Fibroblast of villous mesenchyme (primary cell): Measurements from ENCODE around the gene OXT. TPM values are rescaled to one million over a fixed set of nuclear protein-coding genes. Genes with fewer than 3 reads are reported as not detected.
A peak's percentile ranks its signal among the peaks of the same experiment; 100 is the strongest.

ENCODE experiments used
- DNase-seq: peaks from one replicate; pipeline ENCODE4 v3.0.0-alpha.2; 2010; ENCODE audit warnings: low read depth
- H3K4me3 ChIP-seq: 2 replicates; pipeline ENCODE4 v1.5.1; 2011; ENCODE audit warnings: low read depth, mild to moderate bottlenecking, low read length
- CTCF ChIP-seq: IDR thresholded peaks from 2 replicates; pipeline ENCODE4 v1.5.1; 2012; ENCODE audit warnings: low read depth, mild to moderate bottlenecking, low read length; ENCODE audit not compliant: insufficient read depth
- total RNA-seq: library from RNA; depleted of rRNA; stranded (reverse); fragments of >200 nt; gene quantifications from 2 replicates; pipeline ENCODE4 v1.2.3, GENCODE V29; 2012

OXT gene
- total RNA-seq, 1 donor, result not detected

DNA sequence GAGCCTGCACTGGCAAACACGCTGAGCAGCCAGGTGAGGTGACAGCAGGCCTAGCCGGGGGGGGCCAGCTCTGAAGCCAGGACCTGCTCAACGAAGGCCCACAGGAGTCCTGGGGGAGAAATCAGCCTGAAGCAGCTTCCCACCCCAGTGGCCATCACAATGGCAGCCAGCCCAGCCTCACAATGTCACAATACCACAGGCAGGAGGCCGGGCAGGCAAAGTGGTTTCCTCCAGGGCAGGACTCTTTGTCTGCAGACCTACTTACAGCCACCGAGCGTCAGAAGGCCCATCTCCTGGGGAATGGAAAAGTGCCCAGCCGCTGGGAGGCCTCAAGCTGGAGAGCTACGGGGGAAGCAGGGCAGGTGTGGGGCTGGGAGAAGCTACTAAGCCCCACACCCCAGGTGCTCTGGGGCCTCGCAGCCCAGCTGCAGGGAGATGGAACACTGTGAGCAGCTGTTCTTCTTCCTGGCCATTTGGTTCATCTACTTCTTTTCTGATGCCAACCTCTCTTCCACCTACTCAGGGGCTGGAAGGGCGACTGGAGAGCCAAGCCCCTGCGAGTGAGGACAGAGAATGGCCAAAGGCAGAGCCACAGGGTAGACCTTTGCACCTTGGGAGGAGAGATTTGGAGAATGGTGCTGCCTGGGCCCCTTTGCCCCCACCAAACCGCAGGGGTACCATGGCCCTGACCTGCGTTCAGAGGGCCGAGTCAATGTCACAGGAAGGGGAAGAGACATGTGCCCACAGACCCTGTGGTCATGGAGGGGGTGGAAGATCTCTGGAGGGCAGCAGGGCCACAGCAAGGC is 35.4 kb downstream of the OXT start:
- no peak for TF ChIP-seq CTCF
- no peak for DNase-seq

DNA sequence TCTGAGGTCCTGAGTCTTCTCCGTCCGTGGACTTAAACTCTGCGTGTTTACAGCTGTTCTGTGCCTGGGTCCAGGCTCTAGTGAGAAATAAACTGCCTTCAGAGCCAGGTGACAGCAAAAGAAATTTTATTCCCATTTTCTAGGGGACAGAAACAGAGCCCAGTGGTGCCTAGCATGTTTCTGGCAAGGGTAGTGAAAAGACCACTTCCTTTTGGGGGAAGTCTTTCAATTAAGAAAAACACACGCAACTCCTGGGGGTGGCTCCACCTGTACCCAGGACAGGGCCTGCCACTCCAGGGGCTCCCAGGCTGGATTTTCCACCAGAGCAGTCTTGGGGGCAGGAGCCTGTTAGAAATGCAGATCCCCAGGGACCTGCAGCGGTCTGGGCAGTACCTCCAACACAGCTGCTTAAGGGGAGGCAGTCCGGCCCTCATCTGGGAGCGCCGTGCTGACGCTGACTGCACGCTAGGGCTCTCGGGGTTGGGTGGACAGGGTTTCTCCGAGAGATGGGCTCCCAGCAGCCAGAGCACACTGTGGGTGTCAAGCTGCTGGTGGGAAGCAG is 36.1 kb downstream of the OXT start:
- DNase-seq, result no peak
- H3K4me3 ChIP-seq, result no peak overlapping the region
- TF ChIP-seq CTCF, result no peak

More for the DNA sequence above, 35.4 kb downstream of the OXT start:
- no peak overlapping the region for H3K4me3 ChIP-seq

DNA sequence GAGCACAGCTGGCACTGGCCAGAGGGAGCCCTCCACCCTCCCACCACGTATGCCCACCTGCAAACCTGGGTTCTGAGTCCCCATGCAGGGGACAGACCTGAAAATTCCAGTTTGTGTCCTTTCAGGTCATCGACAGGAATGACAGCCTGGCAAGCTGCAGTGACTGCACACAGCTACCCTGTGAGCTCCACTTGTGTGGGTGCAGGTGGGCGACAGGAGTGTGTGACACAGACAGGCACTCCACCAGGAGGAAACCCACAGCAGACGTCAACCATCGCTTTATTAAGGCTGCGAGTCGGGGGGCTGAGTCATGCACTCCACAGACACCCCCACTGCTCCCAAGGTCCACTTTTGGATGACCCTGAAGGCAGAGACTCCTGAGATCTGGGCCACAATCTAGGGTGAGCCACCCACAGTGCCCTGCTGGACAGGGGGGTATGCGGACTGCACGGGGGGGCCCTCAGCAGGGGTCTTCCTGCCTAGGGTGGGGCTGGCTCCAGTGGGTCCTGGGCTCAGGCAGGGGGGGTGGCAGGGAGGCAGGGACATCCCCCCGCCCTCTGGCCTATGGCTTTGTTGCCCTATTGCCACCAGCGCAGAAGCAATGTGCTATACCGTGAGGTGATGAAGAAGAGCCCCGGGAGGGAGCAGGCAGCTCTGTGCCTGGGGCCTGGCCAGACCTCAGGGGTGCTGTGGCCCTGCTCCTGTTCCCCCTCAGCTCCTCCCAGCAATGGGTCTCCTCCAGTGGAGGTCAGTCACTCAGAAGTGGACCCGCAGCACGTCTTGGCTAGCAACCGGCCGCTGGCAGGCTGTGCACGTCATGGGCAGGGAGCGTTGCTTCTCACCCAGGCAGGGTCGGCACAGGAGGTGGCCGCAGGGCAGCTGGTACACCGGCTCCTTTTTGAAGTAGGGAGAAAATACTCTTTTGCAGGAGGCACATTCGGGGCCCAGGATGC is 38.2 kb downstream of the OXT start:
- H3K4me3 ChIP-seq, result no peak overlapping the region
- no peak for TF ChIP-seq CTCF
- no peak for DNase-seq

DNA sequence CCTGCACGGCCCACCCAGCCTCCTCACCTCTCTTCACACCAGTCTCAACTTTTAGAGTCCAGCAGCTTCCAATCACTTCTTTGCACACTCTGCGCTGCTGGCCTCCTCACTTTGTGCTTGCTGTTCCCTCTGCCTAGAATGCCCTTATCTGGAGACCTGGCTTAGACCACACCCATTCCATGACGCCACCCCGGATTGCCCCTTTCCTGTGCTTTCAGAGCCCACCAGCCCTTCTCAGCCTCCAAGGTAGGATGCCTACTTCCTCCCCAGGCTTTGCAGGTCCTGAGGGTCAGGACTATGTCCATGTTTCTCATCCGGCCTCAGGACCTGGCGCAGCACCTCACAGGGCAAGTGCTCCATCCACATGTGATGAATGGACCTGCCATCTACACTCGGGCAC is 40.1 kb downstream of the OXT start:
- no peak for DNase-seq
- H3K4me3 ChIP-seq, result no peak overlapping the region
- TF ChIP-seq CTCF, result no peak

DNA sequence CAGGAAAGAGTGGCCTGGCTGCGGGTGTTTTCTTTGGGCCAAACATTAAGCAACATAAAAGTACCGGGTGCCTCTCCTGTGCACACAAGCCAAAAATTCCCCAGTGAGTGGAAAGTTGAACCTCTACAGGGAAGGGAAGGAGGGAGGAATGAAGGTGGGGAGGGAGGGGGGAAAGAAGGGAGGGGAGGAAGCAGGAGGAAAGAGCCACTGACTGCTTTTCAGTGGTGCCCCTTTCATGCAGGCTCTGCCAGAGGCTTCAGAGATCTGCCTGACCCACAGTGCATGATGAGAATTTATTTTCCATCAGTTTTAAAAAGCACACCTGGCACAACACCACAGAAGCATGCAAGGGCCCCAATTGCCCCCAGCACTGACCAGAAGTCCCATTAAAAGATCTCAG is 40.6 kb downstream of the OXT start:
- TF ChIP-seq CTCF, result no peak

DNA sequence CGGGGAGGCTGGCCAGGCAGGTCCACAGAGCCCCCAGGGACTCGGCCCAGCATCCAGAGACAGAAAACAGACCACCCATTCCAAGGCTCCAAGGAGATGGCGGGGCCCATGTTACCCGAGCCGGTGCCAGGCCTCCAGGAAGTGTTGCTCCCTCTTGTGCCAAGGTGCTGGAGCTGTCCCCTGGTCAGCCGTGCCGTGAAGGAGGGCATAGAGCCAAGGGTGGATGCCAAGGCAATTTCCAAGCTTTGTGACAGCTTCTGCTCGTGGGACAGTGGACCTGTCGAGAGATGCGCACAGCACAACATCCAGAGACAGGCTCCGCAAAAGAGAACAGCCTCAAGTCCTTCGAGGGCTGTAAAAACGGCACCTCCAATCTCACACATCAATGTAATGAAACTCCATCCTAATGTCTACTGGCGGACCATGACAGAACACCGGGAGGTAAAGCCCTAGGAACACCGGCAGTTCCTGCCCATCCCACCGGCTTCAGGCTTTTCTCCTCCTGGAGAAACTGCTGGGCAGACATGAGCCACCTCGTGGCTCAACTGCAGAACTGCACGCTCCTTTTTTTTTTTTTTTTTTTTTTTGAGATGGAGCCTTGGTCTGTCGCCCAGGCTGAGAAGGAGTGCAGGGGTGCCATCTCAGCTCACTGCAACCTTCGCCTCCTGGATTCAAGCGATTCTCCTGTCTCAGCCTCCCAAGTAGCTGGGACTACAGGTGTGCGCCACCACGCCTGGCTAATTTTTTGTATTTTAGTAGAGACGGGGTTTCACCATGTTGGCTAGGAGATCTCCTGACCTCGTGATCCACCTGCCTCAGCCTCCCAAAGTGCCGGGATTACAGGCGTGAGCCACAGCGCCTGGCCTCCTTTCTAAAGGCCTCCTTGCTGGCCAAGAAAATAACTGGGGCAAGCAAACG is 44.0 kb downstream of the OXT start:
- TF ChIP-seq CTCF, result peak; percentile 84
- peak; percentile 59 for DNase-seq
- H3K4me3 ChIP-seq, result no peak overlapping the region

More for the DNA sequence above, 40.6 kb downstream of the OXT start:
- no peak overlapping the region for H3K4me3 ChIP-seq
- DNase-seq, result no peak
